GM23338 (cell line): Measurements from ENCODE around the gene FAM20A. TPM values are rescaled to one million over a fixed set of nuclear protein-coding genes. Genes with fewer than 3 reads are reported as not detected.

Experiments used
- ATAC-seq: fragments of 200-7000 bp; cut with Tn5 transposase; 3 replicates; pipeline ENCODE4 v1.9.1; 2020
- DNase-seq: peaks from one replicate; pipeline ENCODE4 v3.0.0-alpha.2; 2015; ENCODE audit warnings: low spot score
- H2AFZ ChIP-seq: fragments of 200-600 bp; sonication (generic); 2 replicates; pipeline ENCODE4 v1.8.0; 2016; ENCODE audit warnings: antibody characterized with exemption, mild to moderate bottlenecking, moderate library complexity
- H3F3A ChIP-seq: fragments of 200-600 bp; sonication (generic); replicated peaks from 2 replicates; pipeline ENCODE4 v1.8.0; 2017; ENCODE audit warnings: antibody characterized with exemption, mixed run types, low read depth
- H3K27ac ChIP-seq: fragments of 200-600 bp; sonication (generic); 2 replicates; pipeline ENCODE4 v1.6.1; 2016; ENCODE audit warnings: low read depth
- H3K27me3 ChIP-seq: fragments of 200-600 bp; sonication (generic); 2 replicates; pipeline ENCODE4 v1.8.0; 2016; ENCODE audit warnings: mild to moderate bottlenecking, mixed run types, moderate library complexity; ENCODE audit not compliant: insufficient read depth
- H3K36me3 ChIP-seq: fragments of 200-600 bp; sonication (generic); 2 replicates; pipeline ENCODE4 v1.8.0; 2016; ENCODE audit warnings: mild to moderate bottlenecking; ENCODE audit not compliant: insufficient read depth
- H3K4me1 ChIP-seq: fragments of 200-600 bp; sonication (generic); 2 replicates; pipeline ENCODE4 v1.8.0; 2016; ENCODE audit warnings: mild to moderate bottlenecking, moderate library complexity; ENCODE audit not compliant: insufficient read depth
- H3K4me2 ChIP-seq: fragments of 200-600 bp; sonication (generic); 2 replicates; pipeline ENCODE4 v1.7.1; 2017; ENCODE audit warnings: mixed run types
- H3K4me3 ChIP-seq: fragments of 200-600 bp; sonication (generic); 2 replicates; pipeline ENCODE4 v1.6.1; 2016; ENCODE audit warnings: mixed run types
- H3K79me2 ChIP-seq: fragments of 200-600 bp; sonication (generic); replicated peaks from 2 replicates; pipeline ENCODE4 v1.8.0; 2017; ENCODE audit warnings: mild to moderate bottlenecking; ENCODE audit not compliant: insufficient read depth
- H3K9me2 ChIP-seq: fragments of 200-600 bp; sonication (generic); 2 replicates; pipeline ENCODE4 v1.8.0; 2017; ENCODE audit not compliant: insufficient read depth
- H4K20me1 ChIP-seq: fragments of 200-600 bp; sonication (generic); replicated peaks from 2 replicates; pipeline ENCODE4 v1.8.0; 2017; ENCODE audit warnings: mild to moderate bottlenecking; ENCODE audit not compliant: insufficient read depth
- H3K27ac Mint-ChIP-seq: 2 replicates; pipeline ENCODE4 v1.8.0; 2020; ENCODE audit warnings: inconsistent platforms, mild to moderate bottlenecking, moderate library complexity, mixed read lengths
- H3K27me3 Mint-ChIP-seq: 3 replicates; pipeline ENCODE4 v1.8.0; 2022; ENCODE audit warnings: low read depth, mild to moderate bottlenecking, moderate library complexity, mixed read lengths, inconsistent platforms; ENCODE audit not compliant: insufficient read depth, poor library complexity
- H3K36me3 Mint-ChIP-seq: 3 replicates; pipeline ENCODE4 v1.8.0; 2021; ENCODE audit warnings: low read depth, mild to moderate bottlenecking, inconsistent platforms, moderate library complexity, mixed read lengths
- H3K4me1 Mint-ChIP-seq: 3 replicates; pipeline ENCODE4 v1.8.0; 2020; ENCODE audit warnings: mild to moderate bottlenecking, inconsistent platforms, mixed read lengths
- H3K4me3 Mint-ChIP-seq: 3 replicates; pipeline ENCODE4 v1.8.0; 2021; ENCODE audit warnings: moderate library complexity, mild to moderate bottlenecking, inconsistent platforms, mixed read lengths
- H3K9me3 Mint-ChIP-seq: 3 replicates; pipeline ENCODE4 v1.8.0; 2020; ENCODE audit warnings: moderate library complexity, mild to moderate bottlenecking, inconsistent platforms, mixed read lengths
- CREB1 ChIP-seq: fragments of 250-450 bp; sonication (Bioruptor Pico); IDR thresholded peaks from 2 replicates; pipeline ENCODE4 v1.5.0; 2020; ENCODE audit warnings: low read depth, mild to moderate bottlenecking, moderate library complexity
- EZH2 ChIP-seq: fragments of 200-600 bp; sonication (generic); IDR thresholded peaks from one replicate; pipeline ENCODE4 v1.8.0; 2017; ENCODE audit warnings: antibody characterized with exemption, mild to moderate bottlenecking, low read depth; ENCODE audit not compliant: unreplicated experiment
- EZH2phosphoT487 ChIP-seq: fragments of 200-600 bp; sonication (generic); IDR thresholded peaks from one replicate; pipeline ENCODE4 v1.8.1; 2018; ENCODE audit warnings: antibody characterized with exemption; ENCODE audit not compliant: unreplicated experiment
- JUNB ChIP-seq: IDR thresholded peaks from one replicate; pipeline ENCODE4 v1.6.1; 2016; ENCODE audit warnings: antibody characterized with exemption; ENCODE audit not compliant: unreplicated experiment
- NANOG ChIP-seq: IDR thresholded peaks from 2 replicates; pipeline ENCODE4 v1.6.1; 2016; ENCODE audit warnings: antibody characterized with exemption, borderline replicate concordance
- POLR2AphosphoS5 ChIP-seq: IDR thresholded peaks from 2 replicates; pipeline ENCODE4 v1.6.1; 2016; ENCODE audit warnings: antibody characterized with exemption, low read depth
- STAT1 ChIP-seq: IDR thresholded peaks from one replicate; pipeline ENCODE4 v1.6.1; 2016; ENCODE audit warnings: antibody characterized with exemption; ENCODE audit not compliant: unreplicated experiment
- ZNF114 ChIP-seq: fragments of 250-450 bp; sonication (Bioruptor Pico); IDR thresholded peaks from 2 replicates; pipeline ENCODE4 v1.5.0; 2020; ENCODE audit warnings: mild to moderate bottlenecking, moderate library complexity
- ZNF331 ChIP-seq: fragments of 250-450 bp; sonication (Bioruptor Pico); IDR thresholded peaks from 2 replicates; pipeline ENCODE4 v1.5.0; 2020; ENCODE audit warnings: low read depth, mild to moderate bottlenecking, moderate library complexity
- polyA plus RNA-seq: library from polyadenylated mRNA; unstranded; fragments of >200 nt; fragmentation: Nextera tagmentation; extraction: Ambion mirVana; gene quantifications from 2 replicates; pipeline ENCODE4 v1.2.1, GENCODE V29; 2016
- total RNA-seq: library from RNA; depleted of rRNA; stranded (reverse); fragments of >200 nt; shearing (Covaris generic); gene quantifications from 2 replicates; pipeline ENCODE4 v1.2.3, GENCODE V29; 2014
- TF ChIP-seq, protein P1 (sequence below): IDR thresholded peaks from one replicate; pipeline ENCODE4 v1.6.1; 2018; ENCODE audit warnings: antibody characterized with exemption; ENCODE audit not compliant: unreplicated experiment
- TF ChIP-seq, protein P2 (sequence below): IDR thresholded peaks from 2 replicates; pipeline ENCODE4 v1.6.1; 2016; ENCODE audit warnings: antibody characterized with exemption
- TF ChIP-seq, protein P3 (sequence below): fragments of 250-450 bp; sonication (Bioruptor Pico); IDR thresholded peaks from 2 replicates; pipeline ENCODE4 v1.5.0; 2020; ENCODE audit warnings: mild to moderate bottlenecking, moderate library complexity
- TF ChIP-seq, protein P4 (sequence below), 2 experiments: fragments of 200-600 bp in 1 of 2; sonication (generic) in 1 of 2; conservative IDR thresholded peaks; 2 replicates each; pipeline versions ENCODE4 v1.5.1 to v1.6.1; 2016 to 2017; ENCODE audit warnings: antibody characterized with exemption in 2 of 2, low read depth in 2 of 2, mild to moderate bottlenecking in 2 of 2, moderate library complexity in 1 of 2

FAM20A gene
- total and polyA plus RNA-seq, 2 experiments from 2014 or later: 1.3 to 1.6 TPM

DNA sequence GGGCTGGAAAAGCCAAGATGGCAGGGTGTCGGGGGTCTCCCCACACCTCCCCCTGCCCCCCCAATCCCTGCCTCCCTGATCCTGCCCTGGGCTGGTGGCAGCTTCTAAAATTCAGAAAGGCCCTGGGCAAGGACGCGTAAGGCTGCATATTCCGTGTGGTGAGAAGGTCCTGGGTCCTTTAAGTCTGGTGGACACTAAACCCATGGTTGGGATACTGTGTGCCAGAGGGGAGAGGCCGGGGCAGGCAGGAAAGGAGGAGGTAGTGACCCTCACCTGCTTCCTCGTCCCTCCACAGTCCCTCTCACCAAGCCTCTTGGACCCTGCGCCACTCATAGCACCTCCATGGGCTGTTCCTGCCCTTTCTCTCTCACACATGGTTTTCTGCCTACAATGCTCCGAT is 60.2 kb downstream of the FAM20A start:
- Mint-ChIP-seq H3K4me3 (no peak overlapping the region; the same call in 2 of the 3 replicates), H3K27ac (no peak overlapping the region), H3K27me3 (peaks cover 3% of the 10 kb centered on the region), H3K4me1 (no peaks in the 10 kb centered on the region), H3K36me3 (peaks cover 25% of the 10 kb centered on the region), H3K9me3 (no peaks in the 10 kb centered on the region)
- Histone ChIP-seq H3K36me3 (no peaks in the 10 kb centered on the region), H3K27ac (no peak overlapping the region), H3F3A (no peaks in the 10 kb centered on the region), H3K27me3 (no peaks in the 10 kb centered on the region), H3K79me2 (no peaks in the 10 kb centered on the region), H2AFZ (no peak overlapping the region), H4K20me1 (peaks cover 5% of the 10 kb centered on the region; the same call in 1 of the 2 replicates), H3K4me1 (no peaks in the 10 kb centered on the region), H3K4me3 (no peak overlapping the region), H3K4me2 (no peak overlapping the region), H3K9me2 (no peaks in the 10 kb centered on the region)
- DNase-seq (no peak), ATAC-seq (no peak)
- TF ChIP-seq, protein P1, sequence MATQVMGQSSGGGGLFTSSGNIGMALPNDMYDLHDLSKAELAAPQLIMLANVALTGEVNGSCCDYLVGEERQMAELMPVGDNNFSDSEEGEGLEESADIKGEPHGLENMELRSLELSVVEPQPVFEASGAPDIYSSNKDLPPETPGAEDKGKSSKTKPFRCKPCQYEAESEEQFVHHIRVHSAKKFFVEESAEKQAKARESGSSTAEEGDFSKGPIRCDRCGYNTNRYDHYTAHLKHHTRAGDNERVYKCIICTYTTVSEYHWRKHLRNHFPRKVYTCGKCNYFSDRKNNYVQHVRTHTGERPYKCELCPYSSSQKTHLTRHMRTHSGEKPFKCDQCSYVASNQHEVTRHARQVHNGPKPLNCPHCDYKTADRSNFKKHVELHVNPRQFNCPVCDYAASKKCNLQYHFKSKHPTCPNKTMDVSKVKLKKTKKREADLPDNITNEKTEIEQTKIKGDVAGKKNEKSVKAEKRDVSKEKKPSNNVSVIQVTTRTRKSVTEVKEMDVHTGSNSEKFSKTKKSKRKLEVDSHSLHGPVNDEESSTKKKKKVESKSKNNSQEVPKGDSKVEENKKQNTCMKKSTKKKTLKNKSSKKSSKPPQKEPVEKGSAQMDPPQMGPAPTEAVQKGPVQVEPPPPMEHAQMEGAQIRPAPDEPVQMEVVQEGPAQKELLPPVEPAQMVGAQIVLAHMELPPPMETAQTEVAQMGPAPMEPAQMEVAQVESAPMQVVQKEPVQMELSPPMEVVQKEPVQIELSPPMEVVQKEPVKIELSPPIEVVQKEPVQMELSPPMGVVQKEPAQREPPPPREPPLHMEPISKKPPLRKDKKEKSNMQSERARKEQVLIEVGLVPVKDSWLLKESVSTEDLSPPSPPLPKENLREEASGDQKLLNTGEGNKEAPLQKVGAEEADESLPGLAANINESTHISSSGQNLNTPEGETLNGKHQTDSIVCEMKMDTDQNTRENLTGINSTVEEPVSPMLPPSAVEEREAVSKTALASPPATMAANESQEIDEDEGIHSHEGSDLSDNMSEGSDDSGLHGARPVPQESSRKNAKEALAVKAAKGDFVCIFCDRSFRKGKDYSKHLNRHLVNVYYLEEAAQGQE: no peak
- TF ChIP-seq, protein P2, sequence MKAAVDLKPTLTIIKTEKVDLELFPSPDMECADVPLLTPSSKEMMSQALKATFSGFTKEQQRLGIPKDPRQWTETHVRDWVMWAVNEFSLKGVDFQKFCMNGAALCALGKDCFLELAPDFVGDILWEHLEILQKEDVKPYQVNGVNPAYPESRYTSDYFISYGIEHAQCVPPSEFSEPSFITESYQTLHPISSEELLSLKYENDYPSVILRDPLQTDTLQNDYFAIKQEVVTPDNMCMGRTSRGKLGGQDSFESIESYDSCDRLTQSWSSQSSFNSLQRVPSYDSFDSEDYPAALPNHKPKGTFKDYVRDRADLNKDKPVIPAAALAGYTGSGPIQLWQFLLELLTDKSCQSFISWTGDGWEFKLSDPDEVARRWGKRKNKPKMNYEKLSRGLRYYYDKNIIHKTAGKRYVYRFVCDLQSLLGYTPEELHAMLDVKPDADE: no peak
- TF ChIP-seq, protein P3, sequence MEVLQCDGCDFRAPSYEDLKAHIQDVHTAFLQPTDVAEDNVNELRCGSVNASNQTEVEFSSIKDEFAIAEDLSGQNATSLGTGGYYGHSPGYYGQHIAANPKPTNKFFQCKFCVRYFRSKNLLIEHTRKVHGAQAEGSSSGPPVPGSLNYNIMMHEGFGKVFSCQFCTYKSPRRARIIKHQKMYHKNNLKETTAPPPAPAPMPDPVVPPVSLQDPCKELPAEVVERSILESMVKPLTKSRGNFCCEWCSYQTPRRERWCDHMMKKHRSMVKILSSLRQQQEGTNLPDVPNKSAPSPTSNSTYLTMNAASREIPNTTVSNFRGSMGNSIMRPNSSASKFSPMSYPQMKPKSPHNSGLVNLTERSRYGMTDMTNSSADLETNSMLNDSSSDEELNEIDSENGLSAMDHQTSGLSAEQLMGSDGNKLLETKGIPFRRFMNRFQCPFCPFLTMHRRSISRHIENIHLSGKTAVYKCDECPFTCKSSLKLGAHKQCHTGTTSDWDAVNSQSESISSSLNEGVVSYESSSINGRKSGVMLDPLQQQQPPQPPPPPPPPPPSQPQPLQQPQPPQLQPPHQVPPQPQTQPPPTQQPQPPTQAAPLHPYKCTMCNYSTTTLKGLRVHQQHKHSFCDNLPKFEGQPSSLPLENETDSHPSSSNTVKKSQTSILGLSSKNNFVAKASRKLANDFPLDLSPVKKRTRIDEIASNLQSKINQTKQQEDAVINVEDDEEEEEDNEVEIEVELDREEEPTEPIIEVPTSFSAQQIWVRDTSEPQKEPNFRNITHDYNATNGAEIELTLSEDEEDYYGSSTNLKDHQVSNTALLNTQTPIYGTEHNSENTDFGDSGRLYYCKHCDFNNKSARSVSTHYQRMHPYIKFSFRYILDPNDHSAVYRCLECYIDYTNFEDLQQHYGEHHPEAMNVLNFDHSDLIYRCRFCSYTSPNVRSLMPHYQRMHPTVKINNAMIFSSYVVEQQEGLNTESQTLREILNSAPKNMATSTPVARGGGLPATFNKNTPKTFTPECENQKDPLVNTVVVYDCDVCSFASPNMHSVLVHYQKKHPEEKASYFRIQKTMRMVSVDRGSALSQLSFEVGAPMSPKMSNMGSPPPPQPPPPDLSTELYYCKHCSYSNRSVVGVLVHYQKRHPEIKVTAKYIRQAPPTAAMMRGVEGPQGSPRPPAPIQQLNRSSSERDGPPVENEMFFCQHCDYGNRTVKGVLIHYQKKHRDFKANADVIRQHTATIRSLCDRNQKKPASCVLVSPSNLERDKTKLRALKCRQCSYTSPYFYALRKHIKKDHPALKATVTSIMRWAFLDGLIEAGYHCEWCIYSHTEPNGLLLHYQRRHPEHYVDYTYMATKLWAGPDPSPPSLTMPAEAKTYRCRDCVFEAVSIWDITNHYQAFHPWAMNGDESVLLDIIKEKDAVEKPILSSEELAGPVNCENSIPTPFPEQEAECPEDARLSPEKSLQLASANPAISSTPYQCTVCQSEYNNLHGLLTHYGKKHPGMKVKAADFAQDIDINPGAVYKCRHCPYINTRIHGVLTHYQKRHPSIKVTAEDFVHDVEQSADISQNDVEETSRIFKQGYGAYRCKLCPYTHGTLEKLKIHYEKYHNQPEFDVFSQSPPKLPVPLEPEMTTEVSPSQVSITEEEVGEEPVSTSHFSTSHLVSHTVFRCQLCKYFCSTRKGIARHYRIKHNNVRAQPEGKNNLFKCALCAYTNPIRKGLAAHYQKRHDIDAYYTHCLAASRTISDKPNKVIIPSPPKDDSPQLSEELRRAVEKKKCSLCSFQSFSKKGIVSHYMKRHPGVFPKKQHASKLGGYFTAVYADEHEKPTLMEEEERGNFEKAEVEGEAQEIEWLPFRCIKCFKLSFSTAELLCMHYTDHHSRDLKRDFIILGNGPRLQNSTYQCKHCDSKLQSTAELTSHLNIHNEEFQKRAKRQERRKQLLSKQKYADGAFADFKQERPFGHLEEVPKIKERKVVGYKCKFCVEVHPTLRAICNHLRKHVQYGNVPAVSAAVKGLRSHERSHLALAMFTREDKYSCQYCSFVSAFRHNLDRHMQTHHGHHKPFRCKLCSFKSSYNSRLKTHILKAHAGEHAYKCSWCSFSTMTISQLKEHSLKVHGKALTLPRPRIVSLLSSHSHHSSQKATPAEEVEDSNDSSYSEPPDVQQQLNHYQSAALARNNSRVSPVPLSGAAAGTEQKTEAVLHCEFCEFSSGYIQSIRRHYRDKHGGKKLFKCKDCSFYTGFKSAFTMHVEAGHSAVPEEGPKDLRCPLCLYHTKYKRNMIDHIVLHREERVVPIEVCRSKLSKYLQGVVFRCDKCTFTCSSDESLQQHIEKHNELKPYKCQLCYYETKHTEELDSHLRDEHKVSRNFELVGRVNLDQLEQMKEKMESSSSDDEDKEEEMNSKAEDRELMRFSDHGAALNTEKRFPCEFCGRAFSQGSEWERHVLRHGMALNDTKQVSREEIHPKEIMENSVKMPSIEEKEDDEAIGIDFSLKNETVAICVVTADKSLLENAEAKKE (CRISPR knock-in tag): no peak
- TF ChIP-seq NANOG (no peak), EZH2phosphoT487 (no peak), STAT1 (no peak), ZNF114 (CRISPR knock-in tag) (no peak), POLR2AphosphoS5 (no peak), ZNF331 (CRISPR knock-in tag) (no peak), EZH2 (no peak), CREB1 (CRISPR knock-in tag) (no peak), JUNB (no peak)
- TF ChIP-seq, protein P4, sequence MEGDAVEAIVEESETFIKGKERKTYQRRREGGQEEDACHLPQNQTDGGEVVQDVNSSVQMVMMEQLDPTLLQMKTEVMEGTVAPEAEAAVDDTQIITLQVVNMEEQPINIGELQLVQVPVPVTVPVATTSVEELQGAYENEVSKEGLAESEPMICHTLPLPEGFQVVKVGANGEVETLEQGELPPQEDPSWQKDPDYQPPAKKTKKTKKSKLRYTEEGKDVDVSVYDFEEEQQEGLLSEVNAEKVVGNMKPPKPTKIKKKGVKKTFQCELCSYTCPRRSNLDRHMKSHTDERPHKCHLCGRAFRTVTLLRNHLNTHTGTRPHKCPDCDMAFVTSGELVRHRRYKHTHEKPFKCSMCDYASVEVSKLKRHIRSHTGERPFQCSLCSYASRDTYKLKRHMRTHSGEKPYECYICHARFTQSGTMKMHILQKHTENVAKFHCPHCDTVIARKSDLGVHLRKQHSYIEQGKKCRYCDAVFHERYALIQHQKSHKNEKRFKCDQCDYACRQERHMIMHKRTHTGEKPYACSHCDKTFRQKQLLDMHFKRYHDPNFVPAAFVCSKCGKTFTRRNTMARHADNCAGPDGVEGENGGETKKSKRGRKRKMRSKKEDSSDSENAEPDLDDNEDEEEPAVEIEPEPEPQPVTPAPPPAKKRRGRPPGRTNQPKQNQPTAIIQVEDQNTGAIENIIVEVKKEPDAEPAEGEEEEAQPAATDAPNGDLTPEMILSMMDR (conservative IDR thresholded peaks at IDR 0.05; ENCODE audit: low read depth in 2 of 2): no peak
